Measurements from ENCODE around the gene TCF15.
"Not testable (repeated sequence)": the region's sequence is repeated elsewhere in the genome, so short reads cannot be mapped to it uniquely, and the experiment has no call there.

The TCF15 gene

DNA sequence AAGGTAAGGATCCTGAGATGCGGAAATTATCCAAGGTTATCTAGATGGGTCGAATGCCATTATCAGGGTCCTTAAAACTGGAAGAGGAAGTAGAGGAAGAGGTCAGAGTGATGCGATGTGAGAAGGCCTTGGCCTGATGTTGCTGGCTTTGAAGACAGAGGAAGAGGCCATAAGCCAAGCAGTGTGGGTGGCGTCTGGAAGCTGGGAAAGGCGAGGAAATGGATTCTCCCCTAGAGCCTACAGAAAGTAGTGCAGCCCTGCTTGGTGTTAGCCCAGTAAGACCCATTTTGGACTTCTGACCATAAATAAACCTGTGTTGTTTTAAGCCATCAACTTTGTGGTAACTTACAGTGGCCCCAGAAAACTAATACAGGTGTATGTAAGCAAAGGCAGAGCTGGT is 40.8 kb upstream of the TCF15 start:
- Histone ChIP-seq H3K9ac (ENCODE audit: low read depth, low read length) (no peak overlapping the region), H3K4me1 (ENCODE audit: control insufficient read depth, insufficient read depth, low read length) (peaks cover 16% of the 10 kb centered on the region), H3K36me3 (ENCODE audit: control insufficient read depth, insufficient read depth, low read length) (peaks cover 33% of the 10 kb centered on the region), H3K27ac (ENCODE audit: low read depth, low read length) (no peak overlapping the region), H3K27me3 (ENCODE audit: control insufficient read depth, insufficient read depth, low read length) (peaks cover 14% of the 10 kb centered on the region), H3K9me3 (ENCODE audit: control insufficient read depth, insufficient read depth, low read length) (no peaks in the 10 kb centered on the region), H3K4me3 (ENCODE audit: low read depth, low read length) (no peak overlapping the region)

DNA sequence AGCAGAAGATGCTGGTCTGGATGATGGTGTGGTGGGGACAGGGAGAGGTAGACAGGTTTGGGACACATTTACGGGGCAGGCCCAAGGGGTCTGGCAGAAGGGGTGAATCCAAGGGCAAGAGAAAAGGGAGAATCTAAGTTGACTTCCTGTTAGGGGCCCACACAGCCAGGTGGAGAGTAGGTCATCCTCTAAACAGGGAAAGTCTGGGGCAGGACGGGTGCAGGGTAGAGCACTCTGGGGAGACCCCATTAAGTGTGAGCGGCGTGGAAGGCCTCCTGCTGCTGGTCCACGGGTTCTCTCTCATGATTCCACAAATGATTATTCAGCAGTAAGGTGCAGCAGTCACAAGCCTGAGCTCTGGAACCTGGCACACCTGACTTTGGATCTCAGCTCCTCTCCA is 40.2 kb upstream of the TCF15 start:
- H3K9ac ChIP-seq (ENCODE audit: low read depth, low read length): no peak overlapping the region
- H3K27ac ChIP-seq (ENCODE audit: low read depth, low read length): no peak overlapping the region
- peaks cover 33% of the 10 kb centered on the region for H3K36me3 ChIP-seq (ENCODE audit: control insufficient read depth, insufficient read depth, low read length)
- H3K9me3 ChIP-seq (ENCODE audit: control insufficient read depth, insufficient read depth, low read length): no peaks in the 10 kb centered on the region
- peaks cover 20% of the 10 kb centered on the region for H3K4me1 ChIP-seq (ENCODE audit: control insufficient read depth, insufficient read depth, low read length)
- H3K27me3 ChIP-seq (ENCODE audit: control insufficient read depth, insufficient read depth, low read length): peaks cover 12% of the 10 kb centered on the region
- no peak overlapping the region for H3K4me3 ChIP-seq (ENCODE audit: low read depth, low read length)

DNA sequence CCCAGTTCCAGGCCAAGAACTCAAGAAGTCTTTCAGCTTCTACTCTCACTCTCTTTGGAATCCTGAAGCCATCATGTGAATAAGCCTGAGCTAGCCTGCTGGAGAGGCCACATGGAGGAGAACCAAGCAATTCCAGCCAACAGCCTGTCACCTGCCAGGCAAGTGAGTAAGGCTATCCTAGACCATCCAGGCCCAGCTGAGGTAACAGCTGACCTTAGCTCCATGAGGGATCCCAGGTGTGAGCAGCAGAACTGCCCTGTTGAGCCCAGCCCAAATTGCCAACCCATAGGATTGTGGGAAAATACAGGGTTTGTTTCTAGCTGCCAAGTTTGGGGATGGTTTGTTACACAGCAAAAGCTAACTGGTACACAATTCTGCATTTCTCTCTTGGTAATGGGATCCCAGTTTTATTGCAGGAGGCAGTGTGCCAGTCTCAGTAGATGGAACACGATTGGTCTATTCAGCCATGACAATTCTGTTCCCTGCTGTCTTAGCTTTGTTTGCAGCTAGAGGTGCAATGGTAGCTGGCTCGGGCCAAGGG is 37.4 kb upstream of the TCF15 start:
- no peak overlapping the region for H3K4me3 ChIP-seq (ENCODE audit: low read depth, low read length)
- H3K27me3 ChIP-seq (ENCODE audit: control insufficient read depth, insufficient read depth, low read length): no peaks in the 10 kb centered on the region
- H3K9ac ChIP-seq (ENCODE audit: low read depth, low read length): no peak overlapping the region
- H3K4me1 ChIP-seq (ENCODE audit: control insufficient read depth, insufficient read depth, low read length): peaks cover 13% of the 10 kb centered on the region; the same call in 1 of the 2 replicates
- no peaks in the 10 kb centered on the region for H3K9me3 ChIP-seq (ENCODE audit: control insufficient read depth, insufficient read depth, low read length)
- H3K27ac ChIP-seq (ENCODE audit: low read depth, low read length): no peak overlapping the region
- peaks cover 33% of the 10 kb centered on the region for H3K36me3 ChIP-seq (ENCODE audit: control insufficient read depth, insufficient read depth, low read length)

DNA sequence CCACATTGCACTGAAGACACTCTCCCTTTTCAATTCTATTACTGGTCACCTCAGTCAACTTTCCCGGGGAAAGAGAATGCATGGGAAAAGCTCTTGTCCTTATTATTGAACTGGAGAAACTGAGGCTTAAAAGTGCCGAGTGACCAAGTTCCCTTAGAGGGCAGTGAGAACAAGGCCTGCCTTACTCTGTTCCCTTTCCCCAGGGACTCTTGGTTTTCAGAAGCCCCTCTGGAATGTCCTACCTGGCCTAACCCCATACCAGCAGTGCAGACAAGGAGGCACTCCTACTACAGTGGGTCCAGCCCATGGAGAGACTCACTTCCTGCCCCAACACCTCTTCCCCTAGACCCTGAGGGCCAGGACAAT is 36.7 kb upstream of the TCF15 start:
- H3K4me1 ChIP-seq (ENCODE audit: control insufficient read depth, insufficient read depth, low read length): peaks cover 6% of the 10 kb centered on the region; the same call in 1 of the 2 replicates
- no peak overlapping the region for H3K4me3 ChIP-seq (ENCODE audit: low read depth, low read length)
- H3K27ac ChIP-seq (ENCODE audit: low read depth, low read length): no peak overlapping the region
- no peak overlapping the region for H3K9ac ChIP-seq (ENCODE audit: low read depth, low read length)
- H3K27me3 ChIP-seq (ENCODE audit: control insufficient read depth, insufficient read depth, low read length): no peaks in the 10 kb centered on the region
- no peaks in the 10 kb centered on the region for H3K9me3 ChIP-seq (ENCODE audit: control insufficient read depth, insufficient read depth, low read length)
- peaks cover 33% of the 10 kb centered on the region for H3K36me3 ChIP-seq (ENCODE audit: control insufficient read depth, insufficient read depth, low read length)

DNA sequence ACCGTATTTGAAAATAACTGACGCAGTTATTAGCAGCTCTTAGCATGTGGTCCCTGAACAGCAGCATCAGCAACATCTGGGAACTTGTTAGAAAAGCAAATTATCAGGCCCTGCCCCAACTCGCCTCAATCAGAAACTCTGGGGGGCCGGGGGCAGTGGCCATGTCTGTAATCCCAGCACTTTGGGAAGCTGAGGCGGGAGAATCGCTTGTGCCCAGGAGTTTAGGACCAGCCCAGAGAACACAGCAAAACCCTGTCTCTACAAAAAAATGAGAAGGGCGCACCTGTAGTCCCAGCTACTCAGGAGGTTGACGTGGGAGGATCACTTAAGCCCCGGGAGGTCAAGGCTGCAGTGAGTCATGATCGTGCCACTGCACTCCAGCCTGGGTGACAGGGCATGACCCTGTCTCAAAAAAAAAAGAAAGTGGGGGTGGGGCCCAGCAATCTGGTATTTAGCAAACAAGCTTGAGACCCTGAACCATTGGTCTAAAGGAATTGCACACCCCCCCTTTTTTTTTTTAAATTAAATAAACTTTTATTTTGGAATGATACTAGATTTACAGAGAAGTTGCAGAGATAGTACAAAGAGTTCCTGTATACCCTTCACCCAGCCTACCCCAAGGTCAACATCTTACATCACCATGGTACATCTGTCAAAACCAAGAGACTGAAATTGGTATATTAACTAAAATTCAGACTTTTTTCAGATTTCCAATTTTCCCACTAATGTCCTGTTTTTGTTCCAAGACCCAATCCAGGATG is 36.2 kb upstream of the TCF15 start:
- no peaks in the 10 kb centered on the region for H3K9me3 ChIP-seq (ENCODE audit: control insufficient read depth, insufficient read depth, low read length)
- peaks cover 4% of the 10 kb centered on the region; the same call in 1 of the 2 replicates for H3K4me1 ChIP-seq (ENCODE audit: control insufficient read depth, insufficient read depth, low read length)
- no peaks in the 10 kb centered on the region for H3K27me3 ChIP-seq (ENCODE audit: control insufficient read depth, insufficient read depth, low read length)
- H3K36me3 ChIP-seq (ENCODE audit: control insufficient read depth, insufficient read depth, low read length): peaks cover 33% of the 10 kb centered on the region
- no peak overlapping the region for H3K27ac ChIP-seq (ENCODE audit: low read depth, low read length)
- H3K4me3 ChIP-seq (ENCODE audit: low read depth, low read length): no peak overlapping the region
- H3K9ac ChIP-seq (ENCODE audit: low read depth, low read length): no peak overlapping the region

DNA sequence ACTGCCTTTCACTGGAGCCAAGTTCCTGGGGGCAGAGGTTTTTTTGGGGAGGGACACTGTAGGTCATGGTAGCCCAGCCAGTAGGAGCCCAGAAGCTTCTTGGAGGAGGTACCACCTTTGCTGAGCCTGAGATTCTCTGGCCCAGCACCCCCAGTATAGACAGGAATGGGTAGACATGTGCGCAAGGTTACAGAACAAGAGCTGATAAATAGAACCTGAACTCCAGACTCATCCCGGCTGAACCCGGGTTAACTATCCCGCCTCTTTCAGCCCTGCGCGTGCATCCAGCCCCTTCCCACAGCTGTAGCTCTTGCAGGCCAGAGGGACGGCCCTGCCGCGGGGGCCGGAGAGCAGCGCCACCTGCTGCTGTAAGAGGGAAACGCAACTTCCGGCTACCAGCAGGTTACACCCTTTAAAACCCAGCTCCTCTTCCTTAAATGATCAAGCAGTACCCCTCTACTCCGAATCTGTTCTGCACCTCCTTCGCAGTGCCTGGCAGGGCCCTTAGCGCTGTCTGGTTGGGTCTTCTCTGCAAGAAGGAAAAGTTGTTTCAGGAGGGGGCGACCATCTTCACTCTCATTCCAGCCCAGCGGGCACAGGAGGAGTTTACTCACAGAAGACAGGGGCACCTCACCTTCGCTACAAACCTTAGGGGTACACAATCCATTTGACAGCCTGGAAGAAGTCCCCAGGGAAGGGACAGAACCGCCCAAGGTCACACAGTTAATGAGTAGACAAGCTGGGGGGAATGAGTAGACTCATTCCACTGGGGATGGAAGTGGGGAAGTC is 35.4 kb upstream of the TCF15 start:
- no peak overlapping the region for H3K4me3 ChIP-seq (ENCODE audit: low read depth, low read length)
- no peak overlapping the region for H3K27ac ChIP-seq (ENCODE audit: low read depth, low read length)
- no peaks in the 10 kb centered on the region for H3K27me3 ChIP-seq (ENCODE audit: control insufficient read depth, insufficient read depth, low read length)
- H3K36me3 ChIP-seq (ENCODE audit: control insufficient read depth, insufficient read depth, low read length): peaks cover 30% of the 10 kb centered on the region
- H3K4me1 ChIP-seq (ENCODE audit: control insufficient read depth, insufficient read depth, low read length): peaks cover 4% of the 10 kb centered on the region; the same call in 1 of the 2 replicates
- no peaks in the 10 kb centered on the region for H3K9me3 ChIP-seq (ENCODE audit: control insufficient read depth, insufficient read depth, low read length)
- H3K9ac ChIP-seq (ENCODE audit: low read depth, low read length): no peak overlapping the region

DNA sequence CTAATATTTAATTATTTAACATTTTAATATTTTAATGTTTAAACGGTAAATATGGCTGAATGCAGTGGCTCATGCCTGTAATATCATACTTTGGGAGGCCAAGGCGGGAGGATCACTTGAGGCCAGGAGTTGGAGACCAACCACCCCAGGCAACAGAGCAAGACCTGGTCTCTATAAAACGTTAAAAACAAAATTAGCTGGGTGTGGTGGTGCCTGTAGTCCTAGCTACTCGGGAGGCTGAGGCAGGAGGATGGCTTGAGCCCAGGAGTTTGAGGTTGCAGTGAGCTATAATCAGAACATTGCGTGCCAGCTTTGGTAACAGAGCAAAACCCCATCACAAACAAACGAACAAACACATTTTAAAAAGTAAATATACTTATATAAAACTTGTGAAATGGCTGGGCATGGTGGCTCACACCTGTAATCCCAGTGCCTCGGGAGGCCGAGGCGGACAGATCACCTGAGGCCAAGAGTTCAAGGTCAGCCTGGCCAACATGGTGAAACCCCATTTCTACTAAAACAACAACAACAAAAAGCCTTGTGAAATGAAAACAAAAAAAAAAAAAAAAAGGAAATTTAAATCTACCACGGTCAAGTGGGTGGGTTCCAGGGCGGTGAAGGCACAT is 34.7 kb upstream of the TCF15 start:
- H3K9me3 ChIP-seq (ENCODE audit: control insufficient read depth, insufficient read depth, low read length): no peaks in the 10 kb centered on the region
- H3K9ac ChIP-seq (ENCODE audit: low read depth, low read length): no peak overlapping the region
- H3K4me3 ChIP-seq (ENCODE audit: low read depth, low read length): no peak overlapping the region
- H3K27me3 ChIP-seq (ENCODE audit: control insufficient read depth, insufficient read depth, low read length): no peaks in the 10 kb centered on the region
- H3K36me3 ChIP-seq (ENCODE audit: control insufficient read depth, insufficient read depth, low read length): peaks cover 23% of the 10 kb centered on the region
- peaks cover 4% of the 10 kb centered on the region; the same call in 1 of the 2 replicates for H3K4me1 ChIP-seq (ENCODE audit: control insufficient read depth, insufficient read depth, low read length)
- no peak overlapping the region for H3K27ac ChIP-seq (ENCODE audit: low read depth, low read length)

DNA sequence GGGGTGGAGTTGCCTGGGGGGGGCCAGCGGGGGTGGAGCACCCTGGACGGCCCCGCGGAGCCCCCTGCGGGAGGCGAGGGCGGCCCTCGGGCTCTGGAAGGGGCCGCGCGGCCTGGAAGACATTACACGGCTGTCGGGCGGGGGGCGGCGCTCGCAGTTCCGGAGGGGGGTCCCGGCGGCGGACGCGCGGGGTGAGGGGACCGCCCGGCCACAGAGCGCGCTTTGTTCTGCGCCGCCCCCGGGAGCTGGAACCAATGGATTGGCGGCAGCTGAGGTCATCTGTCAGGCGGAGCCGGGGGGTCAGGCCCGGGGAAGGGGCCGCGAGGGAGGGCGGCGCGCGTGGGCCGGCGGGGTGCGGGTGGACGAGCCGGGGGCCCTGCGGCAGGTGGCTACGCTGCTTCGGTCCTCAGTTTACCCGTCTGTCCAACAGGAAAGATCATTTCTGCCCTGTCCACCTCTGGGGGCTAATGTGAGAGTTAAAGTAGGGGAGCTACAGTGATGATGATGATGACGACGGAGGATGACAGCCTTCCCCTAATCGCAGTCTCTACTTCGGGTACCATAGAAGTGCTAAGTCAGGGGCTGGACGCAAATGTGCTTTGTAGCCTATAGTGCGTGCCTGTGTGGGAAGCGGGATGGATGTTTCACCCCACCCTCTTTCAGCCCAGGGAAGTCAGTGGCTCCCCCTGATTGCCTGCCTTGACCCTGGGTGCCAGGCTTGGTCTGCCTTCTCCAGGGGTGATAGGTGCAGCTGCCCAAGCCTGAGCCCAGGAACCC is 32.5 kb upstream of the TCF15 start:
- Histone ChIP-seq H3K36me3 (ENCODE audit: control insufficient read depth, insufficient read depth, low read length) (peaks cover 5% of the 10 kb centered on the region), H3K27ac (ENCODE audit: low read depth, low read length) (no peak overlapping the region), H3K4me3 (ENCODE audit: low read depth, low read length) (no peak overlapping the region), H3K27me3 (ENCODE audit: control insufficient read depth, insufficient read depth, low read length) (no peaks in the 10 kb centered on the region), H3K9me3 (ENCODE audit: control insufficient read depth, insufficient read depth, low read length) (no peaks in the 10 kb centered on the region), H3K9ac (ENCODE audit: low read depth, low read length) (no peak overlapping the region), H3K4me1 (ENCODE audit: control insufficient read depth, insufficient read depth, low read length) (peaks cover 4% of the 10 kb centered on the region; the same call in 1 of the 2 replicates)

DNA sequence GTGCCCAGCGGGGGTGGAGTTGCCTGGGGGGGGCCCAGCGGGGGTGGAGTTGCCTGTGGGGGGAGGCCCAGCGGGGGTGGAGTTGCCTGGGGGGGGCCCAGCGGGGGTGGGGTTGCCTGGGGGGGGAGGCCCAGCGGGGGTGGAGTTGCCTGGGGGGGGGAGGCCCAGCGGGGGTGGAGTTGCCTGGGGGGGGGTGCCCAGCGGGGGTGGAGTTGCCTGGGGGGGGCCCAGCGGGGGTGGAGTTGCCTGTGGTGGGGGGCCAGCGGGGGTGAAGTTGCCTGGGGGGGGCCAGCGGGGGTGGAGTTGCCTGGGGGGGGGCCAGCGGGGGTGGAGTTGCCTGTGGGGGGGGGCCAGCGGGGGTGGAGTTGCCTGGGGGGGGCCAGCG is 31.9 kb upstream of the TCF15 start:
- H3K4me1 ChIP-seq (ENCODE audit: control insufficient read depth, insufficient read depth, low read length); H3K36me3 ChIP-seq (ENCODE audit: control insufficient read depth, insufficient read depth, low read length); H3K4me3 ChIP-seq (ENCODE audit: low read depth, low read length); H3K27me3 ChIP-seq (ENCODE audit: control insufficient read depth, insufficient read depth, low read length); H3K9me3 ChIP-seq (ENCODE audit: control insufficient read depth, insufficient read depth, low read length); H3K27ac ChIP-seq (ENCODE audit: low read depth, low read length); H3K9ac ChIP-seq (ENCODE audit: low read depth, low read length): not testable (repeated sequence)

DNA sequence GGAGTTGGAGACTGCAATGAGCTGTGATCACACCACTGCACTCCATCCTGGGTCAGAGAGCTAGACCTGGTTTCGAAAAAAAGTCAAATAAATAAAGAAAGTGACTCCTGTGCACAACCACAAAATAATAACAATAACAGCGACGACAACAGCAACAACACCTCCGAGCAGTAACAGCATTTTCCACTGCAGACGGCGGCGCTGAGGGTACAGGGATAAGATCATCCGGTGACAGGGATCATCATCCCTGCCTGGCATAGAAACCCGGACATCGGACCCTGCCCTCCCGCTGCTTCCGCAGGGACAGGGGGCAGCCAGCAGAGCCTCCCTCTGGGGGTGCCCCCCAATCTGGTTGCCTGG is 31.4 kb upstream of the TCF15 start:
- H3K9me3 ChIP-seq (ENCODE audit: control insufficient read depth, insufficient read depth, low read length): no peaks in the 10 kb centered on the region
- H3K27ac ChIP-seq (ENCODE audit: low read depth, low read length): no peak overlapping the region
- H3K4me1 ChIP-seq (ENCODE audit: control insufficient read depth, insufficient read depth, low read length): peaks cover 4% of the 10 kb centered on the region; the same call in 1 of the 2 replicates
- no peak overlapping the region for H3K4me3 ChIP-seq (ENCODE audit: low read depth, low read length)
- H3K36me3 ChIP-seq (ENCODE audit: control insufficient read depth, insufficient read depth, low read length): no peaks in the 10 kb centered on the region
- no peaks in the 10 kb centered on the region for H3K27me3 ChIP-seq (ENCODE audit: control insufficient read depth, insufficient read depth, low read length)
- no peak overlapping the region for H3K9ac ChIP-seq (ENCODE audit: low read depth, low read length)
